HL-60 (cell line): ENCODE results near the gene MACO1.

ENCODE experiments used
- CTCF ChIP-seq: IDR thresholded peaks from one replicate; pipeline ENCODE4 v1.5.1; 2011; ENCODE audit warnings: low read length, control low read depth, inconsistent platforms; ENCODE audit not compliant: insufficient read depth
- POLR2AphosphoS5 ChIP-seq: IDR thresholded peaks from 2 replicates; pipeline ENCODE4 v1.6.1; 2012; ENCODE audit warnings: low read depth
- REST ChIP-seq: IDR thresholded peaks from 2 replicates; pipeline ENCODE4 v1.6.1; 2012; ENCODE audit warnings: low read depth; ENCODE audit not compliant: insufficient replicate concordance

GRCh38 chr1:25519624-25520023 lies 88.9 kb downstream of the MACO1 start:
- TF ChIP-seq CTCF (no peak), REST (no peak), POLR2AphosphoS5 (no peak)
